Stimulated activated naive CD4-positive, alpha-beta T cell treated with Interleukin-2 at 50 U/mL for 16 hours (primary cell): ENCODE data around the gene PAPOLB.

Experiments
- DNase-seq: peaks from one replicate; lab custom pipeline; 2025; lab: John Stamatoyannopoulos, UW

PAPOLB gene

DNA sequence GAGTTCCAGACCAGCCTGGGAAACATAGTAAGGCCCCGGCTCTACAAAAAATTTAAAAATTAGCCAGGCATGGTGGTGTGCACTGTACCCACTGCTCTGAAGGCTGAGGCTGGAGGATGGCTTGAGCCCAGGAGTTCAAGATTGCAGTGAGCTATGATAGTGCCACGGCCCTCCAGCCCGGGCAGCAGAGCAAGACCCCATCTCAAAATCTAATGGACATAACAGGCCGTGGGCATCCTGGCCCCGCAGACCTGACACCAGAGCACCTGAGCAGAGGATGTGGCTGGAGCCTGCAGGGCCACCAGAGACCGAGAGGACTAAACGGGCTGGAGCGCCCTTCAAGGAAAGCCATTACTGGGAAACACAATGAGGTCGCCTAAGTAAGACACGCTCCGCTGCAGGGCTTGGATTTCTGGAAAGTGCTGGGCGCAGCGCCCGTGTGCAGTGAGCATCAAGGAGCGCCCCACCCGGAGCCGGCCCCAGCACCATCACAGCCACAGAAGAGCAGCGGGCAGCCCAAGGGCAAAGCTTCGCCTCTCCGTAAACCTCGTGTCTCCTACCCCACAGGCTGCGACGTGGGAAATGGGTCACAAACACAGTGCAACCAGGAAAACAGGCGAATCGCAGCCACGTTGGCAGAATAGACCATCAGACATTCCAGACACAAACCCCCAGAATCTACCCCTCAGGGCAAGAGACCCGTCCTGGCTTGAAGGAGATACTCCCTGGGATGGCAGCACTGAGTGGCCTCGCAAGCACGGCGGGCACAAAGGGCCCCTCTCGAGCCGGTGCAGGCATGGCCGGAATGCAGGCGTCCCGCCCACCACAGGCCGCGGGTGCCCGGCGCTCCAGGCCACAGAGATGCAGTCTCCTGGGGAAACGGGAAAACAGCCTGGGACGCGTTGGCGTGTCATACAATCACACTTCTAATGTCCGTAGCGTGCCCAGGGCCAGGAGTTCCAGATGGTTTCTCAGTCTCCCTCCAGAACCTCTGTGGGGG lies 16.8 kb upstream of the PAPOLB start:
- no peak for DNase-seq

DNA sequence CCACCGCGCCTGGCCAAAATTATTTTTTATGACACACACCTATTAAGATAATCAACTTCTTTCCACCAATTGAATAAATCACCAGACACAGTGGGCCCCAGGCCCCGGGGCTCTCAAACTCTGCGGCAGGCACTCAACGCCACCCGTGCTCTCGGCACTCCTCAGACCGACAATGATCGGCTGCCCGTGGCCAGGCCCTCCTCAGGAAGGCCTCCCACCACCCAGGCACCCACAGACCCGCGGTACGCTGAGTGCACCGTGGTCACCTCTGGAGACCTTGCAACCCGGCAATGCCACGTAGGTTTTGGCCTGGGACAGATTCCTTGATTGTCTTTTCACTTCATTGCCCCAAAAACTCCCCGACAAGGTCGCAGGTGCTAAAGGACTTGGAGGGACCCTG lies 14.8 kb upstream of the PAPOLB start:
- DNase-seq: no peak

DNA sequence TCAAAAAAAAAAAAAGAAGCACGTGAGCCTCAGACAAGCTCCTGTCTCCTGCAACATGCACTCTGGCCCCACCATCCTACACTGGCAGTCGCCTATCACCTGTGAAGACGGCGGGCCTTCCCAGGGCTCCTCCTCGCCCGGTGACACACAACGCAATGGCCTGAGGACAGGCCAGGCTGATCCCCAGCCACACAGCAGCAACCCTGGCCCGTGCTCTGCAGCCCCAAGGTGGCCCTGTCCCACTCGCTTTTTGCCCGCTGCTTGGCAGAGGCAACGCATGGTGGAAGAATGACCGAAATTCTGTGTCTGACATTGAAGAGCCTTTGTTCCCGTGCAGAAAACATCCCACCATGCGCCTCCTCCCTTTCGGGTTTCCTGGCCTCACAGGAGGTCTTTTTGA lies 13.6 kb upstream of the PAPOLB start:
- DNase-seq: no peak

DNA sequence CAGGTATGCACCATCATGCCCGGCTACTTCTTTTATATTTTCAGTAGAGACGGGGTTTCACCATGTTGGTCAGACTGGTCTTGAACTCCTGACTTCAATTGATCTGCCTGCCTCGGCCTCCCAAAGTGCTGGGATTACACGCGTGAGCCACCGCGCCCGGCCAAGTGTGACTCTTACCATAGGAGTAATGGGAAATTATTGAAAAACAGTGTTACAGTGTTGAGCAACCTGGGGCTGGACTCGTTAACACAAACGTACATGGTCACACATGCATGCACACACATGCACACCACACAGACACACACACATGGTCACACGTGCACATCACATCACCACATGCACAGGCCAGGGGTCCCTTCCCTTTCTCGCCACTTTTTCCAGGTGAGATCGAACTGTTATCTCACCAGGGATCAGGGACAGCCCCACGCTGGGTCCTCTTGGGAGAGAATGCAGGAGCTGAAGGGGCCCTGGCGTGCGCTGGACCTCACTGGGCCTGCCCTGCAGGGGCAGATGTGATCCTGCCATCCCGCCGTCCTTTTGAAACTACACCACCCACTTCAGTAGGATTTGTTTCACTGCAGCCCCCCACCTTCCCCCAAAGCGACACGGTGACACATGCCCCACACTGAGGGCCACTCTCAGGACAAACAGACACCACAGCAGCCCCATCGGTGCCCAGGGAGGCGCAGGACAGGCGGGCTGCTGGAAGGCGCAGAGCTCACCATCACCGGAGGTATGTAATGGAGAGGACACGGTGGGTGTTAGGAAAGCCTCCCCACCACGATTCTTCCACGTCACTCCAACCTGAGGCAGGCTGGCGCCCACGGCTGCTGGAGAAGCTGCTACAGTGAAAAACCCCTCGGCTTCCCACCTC lies 11.5 kb upstream of the PAPOLB start:
- no peak for DNase-seq

DNA sequence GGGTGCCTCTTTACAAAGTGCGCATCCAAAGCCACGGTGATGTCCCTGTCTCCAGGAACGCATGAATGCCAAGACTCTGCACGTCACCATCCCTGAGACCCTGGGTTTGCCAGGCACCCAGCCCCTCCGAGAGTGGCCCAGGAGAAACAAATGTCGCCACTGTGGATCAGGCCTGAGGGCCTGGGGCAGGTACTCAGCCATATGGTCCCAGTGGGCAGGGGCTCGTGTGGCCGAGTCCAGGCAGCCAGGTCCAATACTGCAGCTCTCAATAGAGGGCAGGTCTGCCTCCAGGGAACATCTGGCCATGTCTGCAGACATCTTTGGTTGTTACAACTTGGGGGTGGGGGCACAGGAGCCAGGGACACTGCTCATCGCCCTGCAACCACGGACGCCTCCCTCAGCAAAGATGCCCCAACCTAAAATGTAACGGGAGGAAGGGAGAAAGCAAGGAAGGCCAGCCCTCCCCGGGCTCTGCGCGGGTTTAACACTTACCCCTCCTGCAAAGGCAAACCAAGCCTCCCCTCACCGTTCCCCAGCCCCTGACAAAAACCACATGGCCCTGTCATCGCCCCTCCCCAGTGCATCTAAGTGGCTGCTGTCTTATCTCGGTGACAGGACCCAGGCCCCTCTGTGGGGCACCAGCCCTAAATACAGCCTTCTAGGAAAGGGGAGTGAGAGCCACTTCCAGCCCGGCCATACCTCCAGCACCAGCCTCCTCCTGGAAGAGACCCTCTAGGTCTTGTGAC lies 10.3 kb upstream of the PAPOLB start:
- DNase-seq: no peak

DNA sequence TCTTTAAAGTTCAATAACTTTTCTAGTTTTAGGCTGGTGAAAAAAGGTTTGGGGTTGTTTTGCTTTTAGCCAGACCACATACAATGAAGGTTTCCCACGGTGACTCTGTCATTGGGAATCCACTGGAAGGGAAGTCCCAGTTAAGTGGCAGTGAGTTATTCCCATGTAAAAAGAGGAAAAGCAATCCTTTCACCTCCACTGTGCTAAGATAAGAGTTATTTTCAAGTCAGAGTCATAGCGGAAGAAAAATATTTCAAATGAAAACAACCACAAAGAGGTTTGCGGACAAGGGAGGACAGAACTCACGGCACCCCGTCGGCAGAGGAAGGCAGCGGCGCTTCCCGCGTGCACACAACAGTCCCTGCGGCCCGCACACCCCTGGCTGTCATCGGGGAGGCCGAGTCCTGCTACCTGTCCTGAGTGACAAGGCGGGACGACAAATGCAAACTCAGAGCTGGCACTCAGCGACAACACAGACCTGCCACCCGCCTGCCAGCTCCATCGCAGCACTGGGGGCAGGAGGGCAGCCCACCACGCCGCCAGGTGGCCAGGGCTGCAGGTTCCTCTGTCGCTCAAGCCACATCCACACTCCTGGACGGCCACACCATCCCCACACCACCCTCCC lies 9.3 kb upstream of the PAPOLB start:
- no peak for DNase-seq

DNA sequence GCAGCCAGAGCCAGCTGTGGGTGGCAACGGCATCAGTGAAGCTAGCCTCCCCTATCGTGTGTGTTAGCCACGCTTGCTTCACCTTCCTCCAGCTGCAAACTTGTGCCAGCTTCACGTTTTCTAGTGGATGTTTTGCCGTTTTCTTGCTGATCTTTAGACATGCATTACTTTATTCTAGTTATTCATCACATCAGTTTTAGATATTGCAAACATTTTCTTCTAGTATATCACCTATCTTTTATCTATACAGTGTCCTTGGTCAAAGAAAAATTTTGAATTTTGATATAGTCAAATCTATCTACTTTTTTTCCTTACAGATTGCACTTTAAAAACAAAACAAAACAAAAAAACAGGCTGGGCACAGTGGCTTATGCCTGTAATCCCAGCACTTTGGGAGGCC lies 6.7 kb upstream of the PAPOLB start:
- no peak for DNase-seq

DNA sequence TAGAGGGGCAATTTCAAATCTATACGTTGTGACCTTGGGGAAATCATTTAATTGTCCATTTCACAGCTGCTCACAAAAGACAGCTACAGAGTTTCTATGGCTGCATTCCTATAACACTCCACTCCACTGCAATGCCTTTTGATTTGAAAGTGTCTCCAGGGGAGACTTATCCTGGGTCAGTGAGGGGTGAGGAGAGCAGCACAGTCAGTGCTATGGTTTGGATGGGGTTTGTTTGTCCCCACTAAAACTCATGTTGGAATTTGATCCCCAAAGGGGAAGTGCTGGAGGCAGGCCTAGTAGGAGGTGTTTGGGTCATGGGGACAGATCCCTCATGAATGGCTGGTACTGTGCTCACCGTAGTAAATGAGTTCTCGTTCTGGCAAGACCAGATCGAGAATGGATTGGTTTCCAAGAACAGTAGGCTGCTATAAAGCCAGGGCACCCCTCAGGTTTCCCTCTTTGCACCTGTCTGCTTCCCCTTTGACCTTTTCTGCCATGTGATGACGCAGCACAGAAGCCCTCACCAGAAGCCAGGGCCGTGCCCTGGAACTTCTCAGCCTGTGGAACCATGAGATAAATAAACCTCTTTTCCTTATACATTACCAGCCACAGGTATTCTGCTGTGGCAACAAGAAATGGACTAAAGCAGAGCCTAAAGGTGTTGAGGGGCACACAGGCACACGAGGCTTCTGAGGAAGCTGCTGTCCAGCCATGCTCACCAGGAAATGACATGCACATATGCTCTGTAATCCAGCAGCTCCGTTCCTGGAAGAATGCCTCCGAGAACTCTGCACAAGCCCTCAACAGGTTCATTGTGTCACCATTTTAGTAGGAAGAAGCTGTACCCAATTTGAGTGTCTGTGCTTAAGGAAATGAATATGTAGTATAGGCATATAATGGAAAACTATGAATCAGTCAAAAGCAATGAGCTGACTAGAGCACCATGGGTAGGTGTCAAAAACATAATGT lies 5.0 kb upstream of the PAPOLB start:
- DNase-seq: no peak

DNA sequence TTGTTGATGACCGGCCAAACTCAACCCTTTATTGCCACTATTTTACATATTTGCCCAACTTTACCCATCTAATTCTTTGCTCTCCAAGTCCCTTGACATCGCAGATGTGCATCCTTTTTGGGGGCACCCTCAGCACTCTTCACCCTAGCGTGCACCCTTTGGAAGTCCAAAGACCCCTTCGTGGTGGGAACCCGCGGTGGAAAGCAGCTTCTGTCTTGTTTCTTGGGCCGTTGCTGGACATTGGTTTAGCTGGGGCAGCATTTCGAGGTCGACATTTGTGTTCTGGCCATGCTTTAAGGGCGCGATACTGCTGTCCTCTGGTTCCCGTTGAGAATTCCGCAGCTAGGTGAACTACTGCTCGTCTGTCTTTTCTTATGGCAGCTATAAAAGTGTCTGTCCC lies 326 bp upstream of the PAPOLB start:
- no peak for DNase-seq

DNA sequence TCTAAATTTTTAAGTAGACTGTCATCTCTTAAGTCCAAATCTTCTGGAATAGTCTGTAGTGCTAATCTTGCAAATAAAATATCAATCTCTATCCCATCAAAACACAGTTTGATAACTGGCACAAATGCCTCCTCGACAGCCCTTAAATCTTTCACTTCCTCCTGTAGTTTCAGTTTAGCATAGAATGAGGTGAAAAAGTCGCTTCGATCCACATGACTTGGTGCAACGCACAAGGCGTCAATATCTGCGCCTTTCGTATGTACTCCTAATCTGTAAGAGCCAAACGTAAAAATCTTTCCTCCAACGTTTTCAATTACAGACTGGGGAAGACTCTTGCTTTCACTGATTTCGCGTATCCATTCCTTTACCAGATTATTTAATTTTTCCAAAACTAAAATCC lies 603 bp downstream of the PAPOLB start:
- DNase-seq: no peak

DNA sequence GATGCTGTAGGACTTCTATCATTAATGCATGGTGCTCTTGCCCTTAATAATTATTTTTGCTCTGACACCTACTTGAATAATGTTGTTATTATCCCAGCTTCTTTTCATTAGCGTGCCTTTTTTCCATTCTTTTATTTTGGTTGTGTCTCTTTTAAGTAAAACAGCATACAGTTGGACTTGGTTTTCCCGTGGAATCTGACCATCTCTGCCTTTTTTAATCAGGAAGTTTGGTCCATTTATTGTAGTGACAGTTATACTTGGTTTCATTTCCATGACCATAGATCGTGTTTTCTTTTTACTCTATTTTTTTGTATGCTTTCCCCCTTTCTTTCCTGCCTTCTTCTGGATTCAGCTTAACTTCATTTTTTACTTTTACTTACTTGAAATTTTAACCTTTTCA lies 4.6 kb downstream of the PAPOLB start:
- DNase-seq: no peak

DNA sequence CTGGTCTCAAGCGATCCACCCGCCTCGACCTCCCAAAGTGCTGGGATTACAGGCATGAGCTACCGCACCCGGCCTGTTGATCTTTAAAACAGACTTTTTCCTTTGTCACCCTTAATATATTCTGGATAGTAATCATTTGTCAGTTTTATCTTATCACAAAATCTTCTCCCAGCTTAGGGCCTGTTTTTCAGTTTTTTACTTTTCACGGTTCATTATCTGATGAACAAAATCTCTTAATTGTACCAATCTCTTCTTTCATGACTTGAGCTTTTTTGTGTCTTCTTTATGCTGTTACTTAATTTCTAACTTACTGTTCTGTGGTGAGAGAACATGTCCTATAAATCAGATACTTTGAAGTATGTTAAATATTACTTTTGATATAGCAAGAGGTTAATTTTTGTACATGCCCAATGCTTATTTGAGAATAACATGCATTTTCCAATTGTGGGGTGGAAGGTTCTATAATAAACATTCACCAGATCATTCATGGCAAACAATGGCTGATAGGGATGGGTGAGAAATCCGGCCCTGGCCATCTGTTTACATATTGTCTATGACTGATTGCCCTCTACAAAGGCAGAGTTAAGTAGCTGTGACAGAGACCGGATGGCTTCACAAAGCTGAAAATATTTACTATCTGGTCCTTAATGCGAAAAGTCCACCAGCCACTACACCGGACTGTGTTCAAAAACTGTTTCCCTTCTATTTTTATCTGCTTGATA lies 5.3 kb downstream of the PAPOLB start:
- no peak for DNase-seq

DNA sequence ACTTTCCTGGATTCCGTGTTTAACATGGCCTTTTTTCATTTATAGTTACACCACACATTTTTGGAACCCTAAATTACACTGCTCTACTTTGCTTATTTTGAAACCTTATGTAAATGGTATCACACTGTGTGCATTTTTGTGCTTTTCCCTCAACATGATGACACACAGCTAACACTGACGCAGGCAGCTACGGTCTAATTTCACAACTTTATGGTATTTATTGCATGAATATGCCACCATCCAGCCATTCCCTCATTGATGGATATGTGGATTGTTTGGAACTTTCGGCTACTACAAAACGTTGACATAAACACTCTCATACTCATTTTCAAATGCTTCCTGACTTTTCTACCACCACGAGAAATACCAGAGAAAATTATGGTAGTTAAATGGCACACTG lies 6.9 kb downstream of the PAPOLB start:
- DNase-seq: no peak

DNA sequence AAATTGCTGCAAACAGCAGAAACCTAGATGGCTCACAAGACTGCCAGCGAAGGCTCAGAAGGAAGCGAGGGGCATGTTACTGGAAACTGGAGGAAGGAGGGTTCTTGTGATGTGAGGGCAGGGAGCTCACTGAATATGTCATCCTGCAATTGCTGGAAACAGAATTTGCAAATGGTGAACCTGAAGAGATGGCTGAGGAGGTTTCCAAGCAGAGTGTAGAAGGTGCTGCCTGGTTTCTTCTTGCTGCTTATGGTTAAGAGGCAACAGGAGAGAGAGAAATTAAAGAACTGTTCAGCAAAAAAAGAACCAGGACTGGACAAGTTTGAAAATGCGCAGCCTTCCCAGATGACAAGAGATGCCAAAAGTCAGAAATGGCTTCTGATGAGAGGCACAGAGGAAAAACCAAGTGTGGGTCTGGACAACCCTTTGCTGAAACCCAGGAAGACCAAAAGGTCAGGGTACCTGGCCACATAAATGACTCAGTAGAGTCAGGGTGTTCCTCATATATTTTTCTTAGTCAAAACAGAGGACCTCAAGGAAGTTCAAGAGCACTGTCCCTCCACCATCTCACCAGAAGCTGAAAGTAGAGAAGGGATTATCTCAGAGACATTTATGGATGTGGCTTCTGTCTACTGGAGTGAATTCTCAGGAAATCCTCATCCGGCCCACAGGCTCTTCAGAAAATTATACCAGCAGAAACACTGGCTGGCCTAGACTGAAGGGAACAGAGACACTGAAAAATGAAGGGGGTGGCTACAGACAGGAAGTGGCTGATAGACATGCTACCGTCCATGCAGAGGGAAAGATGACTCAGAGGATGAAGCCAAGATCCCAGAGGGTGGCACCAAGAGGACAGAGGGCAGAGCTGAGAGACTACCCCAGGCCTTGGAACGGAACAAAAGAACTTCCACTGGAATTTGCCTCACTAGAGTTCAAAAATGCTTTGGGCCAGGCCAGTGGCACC lies 10.1 kb downstream of the PAPOLB start:
- DNase-seq: no peak

DNA sequence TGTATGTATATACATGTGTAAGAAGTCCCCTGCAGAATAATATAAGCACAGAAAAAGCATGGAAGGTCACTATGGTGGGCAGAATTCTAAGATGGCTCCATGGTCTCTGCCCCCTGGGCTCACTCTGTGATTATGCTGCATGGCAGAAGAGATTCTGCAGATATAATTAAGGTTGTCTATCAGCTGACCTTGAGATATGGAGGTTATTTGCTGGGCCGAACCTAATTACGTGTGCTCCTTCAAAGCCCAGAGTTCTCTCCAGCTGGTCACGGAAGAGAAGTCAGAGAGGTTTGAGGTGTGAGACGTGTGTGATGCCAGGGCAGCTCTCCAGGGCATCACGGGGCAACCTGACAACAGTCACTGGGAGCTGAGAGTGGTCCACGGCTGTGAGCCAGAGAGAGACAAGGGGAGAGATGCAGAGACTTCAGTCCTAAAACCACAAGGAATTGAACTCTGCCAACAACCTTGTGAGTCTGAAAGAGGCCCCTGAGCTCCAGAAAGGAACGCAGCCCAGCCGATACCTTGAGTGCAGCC lies 11.5 kb downstream of the PAPOLB start:
- no peak for DNase-seq

DNA sequence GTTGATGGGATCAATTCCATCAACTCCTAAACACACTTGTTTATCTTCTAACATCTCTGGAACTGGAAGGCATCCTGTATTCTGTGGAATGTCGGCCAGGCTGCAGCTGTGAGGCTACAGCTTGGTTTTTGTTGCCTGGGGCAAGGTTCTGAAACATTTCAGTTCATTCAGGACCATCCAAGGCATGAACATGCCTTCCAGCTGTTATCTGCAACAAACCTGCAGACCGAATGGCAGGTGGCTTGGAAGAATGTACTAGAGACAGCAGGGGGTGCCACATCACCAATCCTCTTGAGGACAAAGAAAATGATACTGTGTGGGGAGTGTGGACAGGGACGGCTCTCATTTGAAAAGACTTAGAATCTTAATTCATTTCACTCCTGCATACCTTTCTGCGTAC lies 12.4 kb downstream of the PAPOLB start:
- DNase-seq: no peak

DNA sequence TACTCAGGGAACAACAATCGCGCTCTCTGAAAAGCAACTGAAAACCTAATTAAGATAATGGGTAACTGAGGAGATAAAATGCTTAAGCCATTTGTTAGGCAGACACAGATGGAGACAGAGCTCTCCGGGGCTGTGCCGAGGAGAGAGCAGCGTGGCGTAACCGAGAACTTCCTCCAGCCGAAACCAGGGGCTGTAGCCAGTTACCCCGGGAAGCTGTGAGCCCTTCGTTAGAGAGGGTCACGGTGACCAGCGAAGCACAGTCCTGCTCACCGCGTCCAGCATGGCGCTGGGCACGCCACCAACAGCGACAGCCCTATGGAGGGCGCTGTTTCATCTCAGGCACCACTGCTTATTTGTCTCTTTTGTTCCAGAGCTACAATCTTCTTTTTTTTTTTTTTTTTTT lies 16.1 kb downstream of the PAPOLB start:
- no peak for DNase-seq

DNA sequence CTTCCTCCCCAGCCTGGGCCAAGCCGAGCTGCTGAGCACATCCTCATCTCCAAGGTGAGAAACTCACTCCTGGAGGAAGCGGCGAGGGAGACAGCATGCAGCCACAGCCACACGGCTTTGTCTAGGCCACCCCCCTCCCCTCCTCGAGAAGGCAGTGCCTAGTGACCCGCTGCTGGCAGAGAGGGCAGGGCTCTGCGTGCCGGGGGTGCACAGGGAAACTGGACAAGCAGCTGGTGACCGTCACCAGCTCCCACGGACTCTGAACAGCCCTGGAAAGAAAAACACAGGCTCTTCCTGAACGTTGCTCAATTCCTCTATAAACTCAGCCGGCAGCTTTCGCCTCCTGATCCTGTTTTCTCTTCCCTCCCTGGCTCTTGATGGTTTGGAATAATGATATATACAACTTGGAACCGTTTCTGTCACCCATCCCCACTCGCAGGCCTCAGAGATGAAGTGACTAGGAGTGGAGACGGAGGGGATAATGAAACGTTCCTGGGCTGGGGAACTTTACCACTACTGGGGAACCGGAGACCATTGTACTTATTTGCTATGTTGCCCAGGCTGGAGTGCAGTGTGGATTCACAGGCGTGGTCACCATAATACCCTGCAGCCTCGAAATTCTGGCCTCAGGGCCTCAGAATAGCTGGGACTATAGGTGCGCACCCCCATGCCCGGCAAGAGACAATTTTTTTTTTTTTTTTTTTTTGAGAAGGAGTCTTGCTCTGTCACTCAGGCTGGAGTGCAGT lies 19.3 kb downstream of the PAPOLB start:
- DNase-seq: no peak
